HepG2 (cell line): Measurements from ENCODE around the gene AK9. TPM values are rescaled to one million over a fixed set of nuclear protein-coding genes. Genes with fewer than 3 reads are reported as not detected.

Experiments
- AGO2 ChIP-seq: fragments of 200-400 bp; formaldehyde crosslinking; optimal IDR thresholded peaks from 2 replicates; pipeline ENCODE3; 2017; ENCODE audit warnings: mild to moderate bottlenecking, low read depth, low read length, moderate library complexity
- GMEB1 ChIP-seq: sonication (generic); formaldehyde crosslinking; IDR thresholded peaks from 2 replicates; pipeline ENCODE4 v1.5.1; 2020; ENCODE audit warnings: missing genetic modification reagents, mild to moderate bottlenecking, borderline replicate concordance
- GPN1 ChIP-seq: sonication (generic); formaldehyde crosslinking; IDR thresholded peaks from 2 replicates; pipeline ENCODE4 v1.5.1; 2020; ENCODE audit warnings: missing genetic modification reagents, borderline replicate concordance
- HCFC1 ChIP-seq: fragments of 150-350 bp; IDR thresholded peaks from 2 replicates; pipeline ENCODE4 v1.6.1; 2014; ENCODE audit warnings: low read depth, low read length
- HES4 ChIP-seq: sonication (generic); formaldehyde crosslinking; IDR thresholded peaks from 2 replicates; pipeline ENCODE4 v1.9.0; 2021; ENCODE audit warnings: mild to moderate bottlenecking, missing genetic modification reagents, borderline replicate concordance
- HINFP ChIP-seq: sonication (generic); formaldehyde crosslinking; IDR thresholded peaks from 2 replicates; pipeline ENCODE4 v1.4.0; 2020; ENCODE audit warnings: low read depth, mild to moderate bottlenecking, missing genetic modification reagents
- HOXA7 ChIP-seq: sonication (generic); formaldehyde crosslinking; IDR thresholded peaks from 2 replicates; pipeline ENCODE4 v1.8.1; 2022; ENCODE audit warnings: mild to moderate bottlenecking, missing genetic modification reagents, moderate library complexity
- KMT2B ChIP-seq: IDR thresholded peaks from 2 replicates; pipeline ENCODE4 v1.6.1; 2016; ENCODE audit warnings: missing genetic modification reagents, missing compliant biosample characterization
- NFIC ChIP-seq: IDR thresholded peaks from 2 replicates; pipeline ENCODE4 v1.6.1; 2012; ENCODE audit warnings: mild to moderate bottlenecking, low read length, inconsistent platforms
- PHB2 ChIP-seq: fragments of 450-650 bp; IDR thresholded peaks from 2 replicates; pipeline ENCODE4 v1.6.1; 2018; ENCODE audit not compliant: partially characterized antibody
- RFXAP ChIP-seq: sonication (generic); formaldehyde crosslinking; IDR thresholded peaks from 2 replicates; pipeline ENCODE4 v1.4.0; 2020; ENCODE audit warnings: missing genetic modification reagents, borderline replicate concordance
- TERF1 ChIP-seq: sonication (generic); formaldehyde crosslinking; IDR thresholded peaks from 2 replicates; pipeline ENCODE4 v1.8.0; 2022; ENCODE audit warnings: mild to moderate bottlenecking, missing genetic modification reagents, moderate library complexity
- ZFP62 ChIP-seq: sonication (generic); formaldehyde crosslinking; IDR thresholded peaks from 2 replicates; pipeline ENCODE4 v1.4.0; 2020; ENCODE audit warnings: missing genetic modification reagents
- ZFP91 ChIP-seq: sonication (generic); formaldehyde crosslinking; IDR thresholded peaks from 2 replicates; pipeline ENCODE4 v1.9.0; 2022; ENCODE audit warnings: missing genetic modification reagents, mild to moderate bottlenecking, borderline replicate concordance
- ZNF230 ChIP-seq: sonication (generic); formaldehyde crosslinking; IDR thresholded peaks from 2 replicates; pipeline ENCODE4 v1.4.0; 2020; ENCODE audit warnings: mild to moderate bottlenecking, missing genetic modification reagents
- ZNF543 ChIP-seq: sonication (generic); formaldehyde crosslinking; IDR thresholded peaks from 2 replicates; pipeline ENCODE4 v1.4.0; 2020; ENCODE audit warnings: mild to moderate bottlenecking, missing genetic modification reagents
- ZNF572 ChIP-seq: sonication (generic); formaldehyde crosslinking; IDR thresholded peaks from 2 replicates; pipeline ENCODE4 v1.5.1; 2020; ENCODE audit warnings: mild to moderate bottlenecking, missing genetic modification reagents
- ZNF660 ChIP-seq: sonication (generic); formaldehyde crosslinking; IDR thresholded peaks from 2 replicates; pipeline ENCODE4 v1.5.1; 2020; ENCODE audit warnings: mild to moderate bottlenecking, low read depth, missing genetic modification reagents, borderline replicate concordance
- ZNF691 ChIP-seq: sonication (generic); formaldehyde crosslinking; IDR thresholded peaks from 2 replicates; pipeline ENCODE4 v1.4.0; 2020; ENCODE audit warnings: missing genetic modification reagents, low read depth, mild to moderate bottlenecking, borderline replicate concordance
- ZNF724P ChIP-seq: sonication (generic); formaldehyde crosslinking; IDR thresholded peaks from 2 replicates; pipeline ENCODE4 v1.8.0; 2022; ENCODE audit warnings: missing genetic modification reagents, borderline replicate concordance
- ZNF746 ChIP-seq: sonication (generic); formaldehyde crosslinking; IDR thresholded peaks from 2 replicates; pipeline ENCODE4 v1.8.0; 2022; ENCODE audit warnings: mild to moderate bottlenecking, missing genetic modification reagents
- polyA plus RNA-seq, 8 experiments: library from polyadenylated mRNA; depleted of rRNA in 3 of 8; stranded (reverse) in 7 of 8; unstranded in 1 of 8; fragments of >200 nt; fragmentation: Illumina TruSeq in 4 of 8; extraction: Trizol in 4 of 8; gene quantifications; 2 replicates each; pipeline versions ENCODE4 v1.2.1 to v1.2.3, GENCODE V29; 2011 to 2016; ENCODE audit warnings: low read depth in 4 of 8, missing spikeins in 1 of 8, mixed read lengths in 1 of 8; ENCODE audit not compliant: insufficient read depth in 1 of 8
- total RNA-seq, 5 experiments: library from RNA; depleted of rRNA; stranded (reverse); fragments of >200 nt; fragmentation: Illumina TruSeq; extraction: Trizol; gene quantifications; 2 replicates each; pipeline ENCODE4 v1.2.3, GENCODE V29; 2016; ENCODE audit warnings: low read depth in 1 of 5

AK9 gene
- total and polyA plus RNA-seq, 2 of the 13 experiments (the other 11 are each of a cell fraction or from before 2014, with no cell fraction given), result 3.2 to 4.8 TPM

- TF ChIP-seq ZFP91 (CRISPR knock-in tag) (no peak), AGO2 (no peak), HINFP (CRISPR knock-in tag) (0 out of 2 replicates have a peak, but pooled peaks have one; percentile 26), ZNF543 (CRISPR knock-in tag) (no peak), ZNF660 (no peak), NFIC (no peak), KMT2B (CRISPR knock-in tag) (peak; percentile 50; the same call in 1 of the 2 replicates), PHB2 (no peak), ZNF572 (no peak), ZNF691 (peak; percentile 42; the same call in 1 of the 2 replicates), GMEB1 (peak; percentile 82), GPN1 (CRISPR knock-in tag) (no peak), HES4 (peak; percentile 77), RFXAP (CRISPR knock-in tag) (no peak), ZNF230 (no peak), ZNF746 (0 out of 2 replicates have a peak, but pooled peaks have one; percentile 35), HOXA7 (CRISPR knock-in tag) (no peak), ZNF724P (CRISPR knock-in tag) (0 out of 2 replicates have a peak, but pooled peaks have one; percentile 71), HCFC1 (peak; percentile 25; the same call in 1 of the 2 replicates), TERF1 (CRISPR knock-in tag) (no peak), ZFP62 (CRISPR knock-in tag) (no peak)
These were observed 207.9 kb downstream of the AK9 start, which contains the start of gene ZBTB24 (continued) for GRCh38 chr6:109482905-109483734.
